SKM-1 treated with dmso at 0.1 percent for 144 hours (cell line): ENCODE data around the gene MYOC.
"Not testable (repeated sequence)": the region's sequence is repeated elsewhere in the genome, so short reads cannot be mapped to it uniquely, and the experiment has no call there.

Experiments used
- DNase-seq: peaks from one replicate; lab custom pipeline; 2025; ENCODE audit not compliant: unreplicated experiment; lab: John Stamatoyannopoulos, UW

MYOC gene

DNA sequence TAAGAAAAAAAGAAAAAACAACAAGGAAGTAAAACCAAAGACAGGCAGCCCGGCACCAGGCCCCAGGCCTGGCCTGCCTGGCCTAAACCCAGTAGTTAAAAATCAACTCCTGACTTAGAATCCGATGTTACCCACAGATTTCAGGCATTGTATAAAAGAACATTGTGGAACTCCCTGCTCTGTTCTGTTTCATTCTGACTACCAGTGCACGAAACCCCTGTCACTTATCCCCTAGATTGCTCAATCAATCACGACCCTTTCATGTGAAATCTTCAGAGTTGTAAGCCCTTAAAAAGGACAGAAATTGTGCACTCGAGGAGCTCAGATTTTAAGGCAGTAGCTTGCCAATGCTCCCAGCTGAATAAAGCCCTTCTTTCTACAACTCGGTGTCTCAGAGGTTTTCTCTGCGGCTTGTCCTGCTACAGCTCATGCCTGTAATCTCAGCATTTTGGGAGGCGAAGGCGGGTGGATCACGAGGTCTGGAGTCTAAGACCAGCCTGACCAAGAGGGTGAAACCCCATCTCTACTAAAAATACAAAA is 46.0 kb downstream of the MYOC start:
- no peak for DNase-seq

DNA sequence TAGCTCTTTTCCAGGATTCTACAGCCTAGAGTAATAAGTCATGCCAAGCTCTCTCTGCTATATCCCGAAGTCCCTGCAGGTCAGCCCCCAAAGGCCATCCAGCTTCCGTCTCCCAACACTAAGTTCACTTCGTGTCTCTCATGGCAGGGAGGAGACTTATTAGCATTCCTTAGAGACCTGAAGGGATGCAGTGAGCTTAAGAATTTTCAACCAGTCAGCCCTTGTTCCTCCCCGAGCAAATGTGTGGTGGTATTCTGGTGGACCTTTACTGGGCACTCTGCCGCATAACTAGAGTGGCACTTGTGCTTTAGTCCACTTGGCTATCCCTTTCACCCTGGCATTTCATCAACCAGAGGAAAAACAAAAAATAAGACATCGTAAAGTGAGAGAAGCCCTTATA is 49.4 kb downstream of the MYOC start:
- not testable (repeated sequence) for DNase-seq

DNA sequence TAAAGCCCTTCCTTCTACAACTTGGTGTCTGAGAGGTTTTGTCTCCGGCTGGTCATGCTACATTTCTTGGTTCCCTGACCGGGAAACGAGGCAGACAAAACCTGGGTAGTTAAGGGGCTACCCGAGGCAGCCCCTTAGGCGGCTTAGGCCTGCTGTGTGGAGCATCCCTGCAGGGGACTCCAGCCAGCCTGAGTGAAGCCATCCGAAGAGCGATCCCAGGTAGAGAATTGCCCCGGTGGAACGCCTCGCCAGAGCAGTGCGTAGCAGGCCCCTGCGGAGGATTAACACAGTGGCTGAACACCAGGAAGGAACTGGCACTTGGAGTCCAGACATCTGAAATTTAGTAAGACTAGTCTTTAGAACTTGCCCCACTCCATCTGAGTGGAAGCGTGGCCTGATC is 51.6 kb downstream of the MYOC start:
- no peak for DNase-seq

DNA sequence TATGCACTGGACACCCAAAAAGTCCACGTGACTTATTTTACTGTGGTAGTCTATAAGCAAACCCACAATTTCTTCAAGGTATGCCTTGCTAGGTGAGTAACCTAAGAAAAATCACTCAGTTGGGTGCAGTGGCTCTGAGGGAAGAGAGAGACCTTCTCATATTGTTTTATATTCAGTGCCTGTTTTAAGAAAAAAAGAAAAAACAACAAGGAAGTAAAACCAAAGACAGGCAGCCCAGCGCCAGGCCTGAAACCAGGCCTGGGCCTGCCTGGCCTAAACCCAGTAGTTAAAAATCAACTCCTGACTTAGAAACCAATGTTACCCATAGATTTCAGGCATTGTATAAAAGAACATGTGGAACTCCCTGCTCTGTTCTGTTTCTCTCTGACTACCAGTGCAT is 52.2 kb downstream of the MYOC start:
- not testable (repeated sequence) for DNase-seq

DNA sequence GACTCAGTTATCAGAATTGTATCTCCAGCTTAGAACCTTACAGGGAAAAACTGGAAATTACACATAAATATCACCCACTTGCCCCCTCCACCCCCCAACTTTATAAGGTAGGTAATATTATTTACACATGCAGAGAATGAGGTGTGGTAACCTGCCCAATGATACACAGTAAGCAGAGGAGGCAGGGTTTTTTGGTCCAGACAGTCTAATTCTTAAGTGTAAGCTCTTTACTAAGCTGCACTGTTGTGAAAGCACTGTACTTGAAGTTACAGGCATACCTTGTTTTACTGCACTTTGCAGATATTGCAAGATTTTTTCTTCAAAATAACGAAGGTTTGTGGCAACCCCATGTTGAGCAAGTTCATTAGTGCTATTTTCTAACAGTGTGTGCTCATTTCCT is 55.3 kb downstream of the MYOC start:
- no peak for DNase-seq

DNA sequence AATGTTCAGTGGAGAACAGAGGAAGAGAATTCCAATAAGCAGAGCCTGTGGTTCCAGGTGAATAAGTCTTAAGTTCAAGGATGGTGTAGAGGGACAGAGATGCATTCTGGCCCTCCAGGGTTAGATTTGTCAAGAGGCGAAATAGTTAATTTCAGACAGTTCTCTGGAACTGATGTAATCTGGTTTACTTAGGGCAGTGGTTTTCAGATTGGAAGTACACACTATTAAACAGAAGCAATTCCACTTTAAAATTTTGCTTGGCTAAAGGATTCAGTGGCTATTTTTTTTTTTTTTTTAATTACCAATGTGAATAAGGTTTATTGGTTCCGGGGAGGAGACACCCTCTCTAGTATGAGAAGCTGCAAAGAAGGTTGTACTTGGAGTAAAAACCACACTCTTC is 55.8 kb downstream of the MYOC start:
- no peak for DNase-seq

DNA sequence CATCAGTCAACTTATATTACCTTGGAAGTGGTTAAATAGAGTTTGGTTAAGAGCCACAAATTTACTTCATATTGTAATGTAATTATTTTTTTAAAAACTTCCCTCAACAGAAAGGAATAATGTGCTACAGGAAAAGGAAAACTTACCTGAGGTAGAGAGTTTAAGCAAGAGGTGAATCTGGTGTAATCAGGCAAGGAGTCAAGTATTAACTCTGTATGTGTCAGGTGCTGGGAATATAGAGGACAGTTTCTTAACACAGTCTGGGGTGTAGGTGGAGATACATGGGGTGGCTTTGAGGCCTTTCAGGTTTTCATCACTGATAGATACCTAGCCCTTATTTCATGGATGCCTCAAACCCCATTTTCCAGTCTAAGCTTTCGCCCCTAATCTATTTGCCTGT is 56.4 kb downstream of the MYOC start:
- DNase-seq = no peak

DNA sequence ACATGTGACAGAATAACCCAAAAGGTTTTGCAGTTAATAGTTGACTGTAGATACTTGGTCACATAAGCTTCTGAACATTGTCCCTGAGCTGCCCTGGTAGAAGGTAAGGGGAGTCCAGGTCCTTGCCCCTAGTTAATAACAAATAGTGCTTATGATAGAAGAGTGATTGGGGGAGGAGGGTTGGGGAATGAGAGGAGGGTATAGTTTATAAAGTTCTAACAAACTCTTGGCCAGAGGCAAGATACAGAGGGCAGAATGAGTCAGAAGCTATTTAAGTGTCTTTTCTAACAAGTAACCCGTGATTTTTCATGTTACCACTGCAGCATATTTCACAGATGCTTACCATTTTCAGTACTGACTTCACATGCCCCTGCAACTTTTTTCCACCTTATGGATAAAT is 57.2 kb downstream of the MYOC start:
- no peak for DNase-seq

DNA sequence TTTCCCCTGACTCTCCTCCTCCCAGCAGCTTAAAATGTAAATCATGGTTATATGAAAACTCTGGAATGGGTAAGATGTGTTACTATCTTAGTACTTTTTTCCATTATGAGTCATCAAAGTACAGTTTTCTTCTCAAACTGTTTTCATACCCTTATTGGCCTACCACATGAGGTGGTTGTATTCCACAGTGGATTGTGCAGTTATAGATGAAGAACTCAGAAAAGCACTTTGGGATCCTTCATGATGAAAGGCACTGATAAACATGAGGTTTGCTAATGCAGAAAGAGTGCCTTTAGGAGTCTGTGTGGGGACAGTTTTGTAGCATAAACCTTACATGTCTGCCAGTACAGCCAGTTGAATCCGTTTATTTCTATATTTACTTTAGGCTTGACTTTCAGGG is 62.5 kb downstream of the MYOC start:
- DNase-seq = no peak

DNA sequence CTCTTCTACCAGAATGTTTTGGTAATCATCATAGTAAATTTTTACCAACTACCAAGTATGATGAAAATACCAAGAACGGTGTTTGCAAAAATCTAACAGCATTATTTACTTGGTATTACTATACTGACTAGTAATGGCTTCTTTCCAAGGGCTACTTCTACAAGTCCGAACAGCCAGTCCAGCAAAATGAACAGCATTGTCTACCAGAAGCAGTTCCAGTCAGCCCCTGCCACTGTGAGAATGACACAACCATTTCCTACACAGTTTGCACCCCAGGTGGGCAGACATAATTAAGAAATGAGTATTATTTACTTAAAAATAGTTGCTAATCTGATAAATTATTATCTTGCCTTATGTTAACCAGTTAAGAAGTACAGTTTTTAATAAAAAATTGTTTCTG is 64.3 kb downstream of the MYOC start:
- no peak for DNase-seq

DNA sequence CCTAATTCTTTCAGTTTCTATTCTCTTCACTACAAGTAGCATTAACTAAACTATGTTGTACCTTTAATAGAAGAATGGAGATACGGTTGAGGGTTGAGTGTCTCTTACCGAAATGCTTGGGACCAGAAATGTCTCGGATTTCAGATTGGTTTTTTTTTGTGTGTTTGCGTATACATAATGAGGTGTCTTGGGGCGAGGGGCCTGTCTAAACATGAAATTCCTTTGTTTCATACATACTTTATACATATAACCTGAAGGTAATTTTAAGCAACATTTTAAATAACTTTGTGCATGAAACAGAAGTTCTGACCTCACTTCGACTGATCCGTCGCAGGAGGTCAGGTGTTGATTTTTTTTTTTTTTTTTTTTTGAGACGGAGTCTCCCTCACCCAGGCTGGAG is 66.8 kb downstream of the MYOC start:
- no peak for DNase-seq
